NCI-H1436 (cell line): Measurements from ENCODE around the gene GIMAP2.

Experiments
- DNase-seq: peaks from one replicate; lab custom pipeline; 2025; lab: John Stamatoyannopoulos, UW

The GIMAP2 gene

DNA sequence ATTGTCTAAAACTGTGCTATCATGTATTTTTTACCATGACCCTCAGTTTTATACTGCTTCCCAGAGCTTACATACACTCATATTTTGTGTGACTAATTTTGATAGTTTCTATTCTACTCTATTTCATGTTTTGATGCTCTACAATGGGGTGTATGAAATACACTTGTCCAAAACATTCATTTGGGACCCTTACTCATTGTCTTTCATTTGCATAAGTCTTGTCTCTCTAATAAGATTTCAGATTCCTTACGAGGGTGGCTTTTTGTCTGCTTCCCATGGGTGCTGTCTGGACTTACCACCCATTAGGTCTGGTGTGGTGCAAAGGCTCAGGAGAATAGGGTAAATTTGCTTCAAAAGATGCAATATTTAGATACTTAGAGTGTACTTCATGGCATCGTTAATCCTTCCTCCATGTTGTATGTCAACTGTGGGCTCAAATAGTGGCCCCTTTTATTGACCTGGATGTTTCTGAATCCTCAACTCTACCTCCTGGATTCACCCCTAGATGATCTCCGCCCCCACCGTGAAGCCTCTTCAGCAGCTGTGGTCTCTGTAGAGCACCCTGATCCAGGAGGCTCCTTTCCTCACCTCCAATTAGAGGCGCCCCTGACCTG lies 48.1 kb downstream of the GIMAP2 start:
- no peak for DNase-seq

GRCh38 chr7:150734254-150734653 lies 48.7 kb downstream of the GIMAP2 start:
- DNase-seq, result no peak

- no peak for DNase-seq
Observed at GRCh38 chr7:150735596-150736358, 50.3 kb downstream of the GIMAP2 start.

DNA sequence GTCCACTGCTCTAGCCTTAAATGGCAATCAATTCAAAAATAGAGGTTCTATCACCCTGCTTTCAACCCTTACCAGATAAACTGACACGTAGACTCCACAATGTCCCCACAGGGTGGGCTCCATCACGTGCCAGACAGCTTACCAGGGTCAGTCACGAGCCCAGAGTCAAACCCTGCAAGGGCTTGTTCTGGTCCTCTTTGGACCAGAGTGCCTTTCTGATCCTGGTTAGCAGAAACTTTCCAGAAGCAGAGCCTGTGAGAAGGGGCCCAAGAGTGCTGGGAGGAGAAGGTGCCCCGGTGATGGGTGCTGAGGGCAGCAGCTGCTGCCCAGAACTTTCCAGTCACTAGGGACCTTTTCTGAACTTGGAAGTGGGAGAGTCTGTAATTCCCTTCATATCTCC lies 51.4 kb downstream of the GIMAP2 start:
- no peak for DNase-seq

GRCh38 chr7:150737265-150738055 lies 52.0 kb downstream of the GIMAP2 start, which contains the start of gene GIMAP5:
TSS of gene GIMAP5 (plus strand) at chr7:150737418. CDS start at chr7:150740885, 3,467 bp downstream.
- DNase-seq, result no peak

- DNase-seq, result no peak
Observed at GRCh38 chr7:150738092-150738491, 52.6 kb downstream of the GIMAP2 start.

DNA sequence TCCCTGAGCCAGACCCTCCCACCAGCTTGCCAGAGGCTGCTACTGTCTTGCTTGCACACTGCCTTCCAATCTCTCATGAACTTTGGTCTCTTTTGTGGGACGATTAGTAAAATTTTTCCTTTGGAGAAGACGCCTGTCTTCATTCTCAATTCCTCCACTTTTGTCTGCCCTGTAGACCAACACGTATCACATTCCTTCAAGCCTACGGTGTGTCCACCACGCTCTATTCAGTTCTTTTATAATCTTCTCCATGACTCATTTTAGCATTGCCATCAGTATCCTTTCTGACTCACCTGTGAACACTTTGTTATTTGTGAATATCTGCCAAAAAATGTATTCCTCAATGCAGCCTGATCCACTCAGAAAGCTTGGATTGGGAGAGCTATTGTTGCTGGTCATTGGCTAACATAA lies 53.1 kb downstream of the GIMAP2 start:
- no peak for DNase-seq

DNA sequence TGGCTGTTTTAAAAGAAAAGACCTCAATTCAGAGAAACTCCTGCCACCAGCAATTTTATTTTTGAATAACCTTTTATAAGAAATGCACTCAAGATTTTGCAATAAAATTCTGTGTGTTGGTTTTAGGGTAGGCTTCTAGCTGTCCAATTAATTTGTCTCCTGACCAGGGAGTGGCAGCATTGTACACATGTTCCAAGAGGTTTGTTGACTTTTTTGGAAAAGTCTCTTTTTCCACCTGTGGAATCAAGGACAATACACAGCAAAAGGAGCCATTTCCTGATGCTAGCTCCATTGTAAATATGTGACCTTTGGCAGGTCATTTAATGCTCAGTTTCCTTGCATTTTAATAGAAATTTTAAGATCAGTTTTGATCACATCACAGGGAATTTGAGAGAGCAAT lies 53.5 kb downstream of the GIMAP2 start:
- no peak for DNase-seq

DNA sequence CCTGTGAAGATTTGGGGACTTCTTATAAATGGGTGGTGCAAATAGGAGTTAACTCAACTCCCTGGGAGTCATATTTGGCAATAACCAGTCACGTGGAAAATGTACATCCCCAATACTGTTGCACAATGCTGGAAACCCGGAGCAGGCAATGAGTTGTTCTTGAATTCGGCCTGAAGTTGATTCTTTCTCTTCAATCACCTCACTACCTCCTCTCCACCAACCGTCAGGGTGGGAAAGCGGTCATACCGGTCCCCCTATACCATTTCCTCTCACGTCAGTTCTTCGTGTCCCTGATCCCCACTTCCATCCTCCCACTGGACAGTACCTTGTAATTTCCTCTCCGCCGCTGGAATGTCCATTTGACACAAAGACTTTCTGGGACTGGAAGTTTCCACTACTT lies 54.5 kb downstream of the GIMAP2 start:
- no peak for DNase-seq

DNA sequence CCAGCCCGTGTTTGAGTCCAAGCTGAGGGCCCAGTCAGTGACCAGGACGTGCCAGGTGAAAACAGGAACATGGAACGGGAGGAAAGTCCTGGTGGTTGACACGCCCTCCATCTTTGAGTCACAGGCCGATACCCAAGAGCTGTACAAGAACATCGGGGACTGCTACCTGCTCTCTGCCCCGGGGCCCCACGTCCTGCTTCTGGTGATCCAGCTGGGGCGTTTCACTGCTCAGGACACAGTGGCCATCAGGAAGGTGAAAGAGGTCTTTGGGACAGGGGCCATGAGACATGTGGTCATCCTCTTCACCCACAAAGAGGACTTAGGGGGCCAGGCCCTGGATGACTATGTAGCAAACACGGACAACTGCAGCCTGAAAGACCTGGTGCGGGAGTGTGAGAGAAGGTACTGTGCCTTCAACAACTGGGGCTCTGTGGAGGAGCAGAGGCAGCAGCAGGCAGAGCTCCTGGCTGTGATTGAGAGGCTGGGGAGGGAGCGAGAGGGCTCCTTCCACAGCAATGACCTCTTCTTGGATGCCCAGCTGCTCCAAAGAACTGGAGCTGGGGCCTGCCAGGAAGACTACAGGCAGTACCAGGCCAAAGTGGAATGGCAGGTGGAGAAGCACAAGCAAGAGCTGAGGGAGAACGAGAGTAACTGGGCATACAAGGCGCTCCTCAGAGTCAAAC lies 56.9 kb downstream of the GIMAP2 start:
- no peak for DNase-seq
